ENCODE results near the gene MATCAP1. TPM values are rescaled to one million over a fixed set of nuclear protein-coding genes. Genes with fewer than 3 reads are reported as not detected.

Gene MATCAP1
- total and polyA plus RNA-seq, 2 of the 8 experiments (the other 6 are each of a cell fraction or from before 2014, with no cell fraction given) = 22.9 to 27.5 TPM

DNA sequence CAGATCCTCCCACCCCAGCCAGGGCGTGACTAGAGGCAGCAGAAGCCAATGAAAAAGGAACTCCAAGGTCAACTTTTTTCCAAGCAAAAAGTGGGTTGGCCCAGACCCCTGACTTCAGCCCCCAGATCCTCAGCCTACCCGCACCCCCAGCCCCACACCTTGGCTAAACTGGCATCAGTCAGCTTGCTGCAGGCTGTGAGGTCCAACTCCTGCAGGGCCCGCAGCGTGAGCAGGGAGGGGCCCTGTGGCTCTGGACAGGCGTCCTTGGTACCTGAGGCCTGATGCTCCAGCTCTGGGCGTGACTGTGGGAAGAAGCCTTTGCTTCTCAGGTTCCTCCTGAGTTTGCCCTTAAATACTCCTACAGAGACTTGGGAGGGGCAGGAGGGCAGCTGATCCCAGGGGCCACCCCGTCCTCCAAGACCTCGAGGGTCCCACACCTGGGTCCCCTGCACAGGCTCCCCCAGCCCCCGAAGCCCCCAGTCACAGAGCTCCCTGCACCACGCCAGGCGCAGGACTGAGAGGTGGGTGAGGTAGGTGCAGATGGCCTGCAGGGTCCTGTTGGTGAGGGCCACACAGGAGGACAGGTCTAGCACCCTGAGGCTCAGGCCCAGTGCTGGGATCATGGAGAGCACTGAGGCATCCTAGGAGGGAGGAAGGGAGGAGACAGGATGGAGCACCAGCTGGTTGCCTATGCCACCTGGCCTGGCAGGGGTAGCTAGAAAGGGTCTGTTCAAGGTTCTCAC, 24.6 kb upstream of the MATCAP1 start:
- no peak for DNase-seq (ENCODE audit: low read depth in 1 of 2, low spot score in 2 of 2)
- Histone ChIP-seq H2BK15ac (ENCODE audit: low read length) (no peak overlapping the region), H3K4ac (replicated peaks; ENCODE audit: insufficient read length, low read depth, low read length) (no peak overlapping the region), H2BK12ac (ENCODE audit: low read depth, low read length) (0 out of 2 replicates have a peak overlapping the region, but pooled peaks have one; percentile 50), H3K9me3 (ENCODE audit: insufficient read depth in 2 of 2, low read depth in 1 of 2, low read length in 1 of 2) (no peaks in the 10 kb centered on the region), H3K79me1 (ENCODE audit: low read depth, low read length) (no peaks in the 10 kb centered on the region), H3K14ac (ENCODE audit: insufficient read length) (no peak overlapping the region), H3K27ac (ENCODE audit: low read depth, low read length) (no peak overlapping the region), H3K79me2 (ENCODE audit: control insufficient read depth in 1 of 2, insufficient read depth in 2 of 2, low read length in 2 of 2) (no peaks in the 10 kb centered on the region), H2AK5ac (ENCODE audit: low read depth, low read length) (no peak overlapping the region), H3K23ac (ENCODE audit: insufficient read length) (no peak overlapping the region), H4K8ac (ENCODE audit: extremely low read depth, insufficient read depth, low read length) (no peak overlapping the region), H3K36me3 (ENCODE audit: control insufficient read depth in 2 of 4, insufficient read depth in 4 of 4, low read length in 3 of 4) (peaks cover 0 to 3% (median 0%) of the 10 kb centered on the region in 4 experiments; a peak in 2 of 8 replicates), H3K56ac (replicated peaks; ENCODE audit: insufficient read length, low read depth, low read length) (no peak overlapping the region), H4K20me1 (replicated peaks in 1 of 2; ENCODE audit: control insufficient read depth in 1 of 2, insufficient read depth in 2 of 2, low read length in 2 of 2) (no peaks in the 10 kb centered on the region), H3K4me2 (ENCODE audit: insufficient read depth in 1 of 2, low read depth in 2 of 2, low read length in 2 of 2) (no peak overlapping the region), H3K4me1 (replicated peaks in 1 of 4; ENCODE audit: control insufficient read depth in 3 of 4, insufficient read depth in 4 of 4, low read length in 3 of 4) (peaks cover 0 to 10% (median 1%) of the 10 kb centered on the region in 4 experiments; a peak in 2 of 7 replicates), H3K4me3 (ENCODE audit: extremely low read depth in 1 of 4, insufficient read depth in 2 of 4, low read depth in 3 of 4, low read length in 4 of 4) (no peak overlapping the region), H2AFZ (ENCODE audit: low read length) (no peak overlapping the region), H4K5ac (ENCODE audit: insufficient read length, low read depth, low read length) (no peak overlapping the region), H3K9ac (replicated peaks in 1 of 4; ENCODE audit: extremely low read depth in 1 of 4, low read depth in 3 of 4, low read length in 3 of 4) (no peak overlapping the region; a peak in 1 of 7 replicates), H2BK20ac (ENCODE audit: low read length) (no peak overlapping the region), H3K27me3 (replicated peaks in 1 of 4; ENCODE audit: control insufficient read depth in 3 of 4, extremely low read depth in 1 of 4, insufficient read depth in 3 of 4, low read length in 3 of 4) (peaks cover 0 to 9% (median 6%) of the 10 kb centered on the region in 4 experiments; a peak in 4 of 7 replicates), H3K23me2 (ENCODE audit: low read depth, low read length) (no peaks in the 10 kb centered on the region), H3K18ac (ENCODE audit: extremely low read depth, low read length) (no peak overlapping the region), H4K91ac (replicated peaks; ENCODE audit: insufficient read length, low read length) (no peak overlapping the region), H2BK5ac (ENCODE audit: low read depth, low read length) (peak overlapping the region; percentile 60; the same call in 1 of the 2 replicates), H2BK120ac (replicated peaks; ENCODE audit: low read depth, low read length) (no peak overlapping the region)
- TF ChIP-seq KDM4A (IDR thresholded peaks at IDR 0.05; ENCODE audit: low read depth, low read length, severe bottlenecking) = no peak
- TF ChIP-seq BRCA1 (IDR thresholded peaks at IDR 0.05; ENCODE audit: low read depth, low read length) = no peak
- TF ChIP-seq SP4 (IDR thresholded peaks at IDR 0.05; ENCODE audit: low read length) = no peak
- no peak for TF ChIP-seq TEAD4 (IDR thresholded peaks at IDR 0.05; ENCODE audit: low read depth, low read length)
- TF ChIP-seq SP2 (IDR thresholded peaks at IDR 0.05; ENCODE audit: low read length) = no peak
- TF ChIP-seq, protein P1, sequence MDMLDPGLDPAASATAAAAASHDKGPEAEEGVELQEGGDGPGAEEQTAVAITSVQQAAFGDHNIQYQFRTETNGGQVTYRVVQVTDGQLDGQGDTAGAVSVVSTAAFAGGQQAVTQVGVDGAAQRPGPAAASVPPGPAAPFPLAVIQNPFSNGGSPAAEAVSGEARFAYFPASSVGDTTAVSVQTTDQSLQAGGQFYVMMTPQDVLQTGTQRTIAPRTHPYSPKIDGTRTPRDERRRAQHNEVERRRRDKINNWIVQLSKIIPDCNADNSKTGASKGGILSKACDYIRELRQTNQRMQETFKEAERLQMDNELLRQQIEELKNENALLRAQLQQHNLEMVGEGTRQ (IDR thresholded peaks at IDR 0.05; ENCODE audit: low read length) = no peak
- TF ChIP-seq EP300 (IDR thresholded peaks at IDR 0.05; ENCODE audit: borderline replicate concordance in 1 of 2, low read depth in 2 of 2, low read length in 2 of 2) = no peak
- no peak for TF ChIP-seq CREB1 (IDR thresholded peaks at IDR 0.05)
- TF ChIP-seq CEBPB (IDR thresholded peaks at IDR 0.05; ENCODE audit: low read depth, low read length) = no peak
- TF ChIP-seq NRF1 (IDR thresholded peaks at IDR 0.05; ENCODE audit: low read depth, low read length) = no peak
- TF ChIP-seq SP1 (IDR thresholded peaks at IDR 0.05; ENCODE audit: low read depth, low read length) = no peak
- no peak for FAIRE-seq
- ChIA-PET CTCF (ENCODE audit: partially characterized antibody) (interaction anchor here (1.0 to 8.9 kb wide), 8 partner anchors 12 to 210 kb away, joined by 3 to 111 read pairs (median 5); partner anchors contain the start of genes E2F4, ELMO3 and TMEM208), POLR2A (ENCODE audit: partially characterized antibody) (interaction anchor here (0.8 to 4.3 kb wide), 9 partner anchors 8 to 210 kb away, joined by 3 to 20 read pairs (median 3); partner anchors contain the start of genes FHOD1 and TMEM208)
- 84% methylated on average over 8 of the region's 11 CpGs; no CpG with 5 or more reads in 1 of the 2 experiments for WGBS, 2 experiments (ENCODE audit: extremely low coverage in 1 of 2, insufficient coverage in 1 of 2, insufficient read length in 1 of 2, insufficient replicate concordance in 2 of 2, low coverage in 1 of 2, low lambda C conversion rate in 2 of 2, missing lambda C conversion rate in 1 of 2)
